Measurements from ENCODE around the gene MT1A.
"Not testable (repeated sequence)": the region's sequence is repeated elsewhere in the genome, so short reads cannot be mapped to it uniquely, and the experiment has no call there.

The MT1A gene

DNA sequence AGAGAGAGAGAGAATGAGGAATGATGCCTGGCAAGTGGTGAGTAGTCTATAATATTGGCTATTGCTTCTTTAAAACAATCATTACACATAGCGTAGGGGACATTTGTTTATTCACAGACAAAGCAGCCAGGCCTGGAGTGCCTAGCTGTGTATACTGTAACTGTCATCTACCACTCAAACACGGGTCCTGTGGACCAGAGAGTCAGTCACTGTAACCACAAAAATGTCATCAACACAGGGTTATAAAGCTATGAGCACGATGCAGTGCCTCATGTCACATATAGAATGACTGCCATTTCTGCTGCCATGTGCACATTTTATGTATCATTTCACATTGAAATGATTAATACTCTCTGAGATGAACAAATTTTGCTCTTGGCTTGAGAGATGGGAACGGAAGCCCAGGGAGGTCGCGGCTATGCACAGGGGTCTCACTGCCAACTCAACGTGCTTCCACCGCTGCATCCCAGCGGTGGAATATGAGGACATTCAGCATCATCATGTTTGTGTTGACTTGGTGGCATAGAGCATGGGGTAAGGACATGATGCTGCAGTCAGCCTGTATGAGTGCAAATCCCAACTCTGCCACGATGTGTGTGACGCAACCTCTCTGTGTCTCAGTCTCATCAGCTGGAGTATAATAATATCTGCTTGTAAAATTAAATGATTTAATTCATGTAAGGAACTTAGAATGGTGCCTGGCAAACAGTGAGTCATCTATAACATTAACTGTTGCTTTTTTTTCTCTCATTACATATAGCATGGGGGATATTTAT, 34.5 kb downstream of the MT1A start:
- DNase-seq: no peak
- H3K9me3 Mint-ChIP-seq: no peaks in the 10 kb centered on the region
- ATAC-seq: no peak
- H3K4me3 Mint-ChIP-seq: no peak overlapping the region
- H3K4me1 Mint-ChIP-seq: peaks cover 53% of the 10 kb centered on the region
- H3K27ac Mint-ChIP-seq: no peak overlapping the region
- peaks cover 41% of the 10 kb centered on the region for H3K27me3 Mint-ChIP-seq

- Mint-ChIP-seq H3K27ac (no peak overlapping the region), H3K4me1 (peaks cover 43% of the 10 kb centered on the region), H3K27me3 (peaks cover 32% of the 10 kb centered on the region), H3K4me3 (no peak overlapping the region), H3K9me3 (no peaks in the 10 kb centered on the region)
- ATAC-seq: peak; percentile 38
- DNase-seq: peak; percentile 38 to 39
Observed at GRCh38 chr16:56673921-56674320, 35.5 kb downstream of the MT1A start.

DNA sequence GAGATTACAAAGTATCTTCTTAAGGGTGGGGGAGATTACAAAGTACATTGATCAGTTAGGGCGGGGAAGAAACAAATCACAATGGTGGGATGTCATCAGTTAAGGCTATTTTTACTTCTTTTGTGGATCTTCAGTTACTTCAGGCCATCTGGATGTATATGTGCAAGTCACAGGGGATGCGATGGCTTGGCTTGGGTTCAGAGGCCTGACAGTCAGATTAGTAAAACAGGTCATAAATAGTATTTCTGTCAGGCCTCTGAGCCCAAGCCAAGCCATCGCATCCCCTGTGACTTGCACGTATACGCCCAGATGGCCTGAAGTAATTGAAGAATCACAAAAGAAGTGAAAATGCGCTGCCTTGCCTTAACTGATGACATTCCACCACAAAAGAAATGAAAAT, 36.1 kb downstream of the MT1A start:
- not testable (repeated sequence) for H3K27ac Mint-ChIP-seq, H3K9me3 Mint-ChIP-seq, H3K4me3 Mint-ChIP-seq, DNase-seq, ATAC-seq
- peaks cover 25% of the 10 kb centered on the region for H3K27me3 Mint-ChIP-seq
- peaks cover 37% of the 10 kb centered on the region for H3K4me1 Mint-ChIP-seq

DNA sequence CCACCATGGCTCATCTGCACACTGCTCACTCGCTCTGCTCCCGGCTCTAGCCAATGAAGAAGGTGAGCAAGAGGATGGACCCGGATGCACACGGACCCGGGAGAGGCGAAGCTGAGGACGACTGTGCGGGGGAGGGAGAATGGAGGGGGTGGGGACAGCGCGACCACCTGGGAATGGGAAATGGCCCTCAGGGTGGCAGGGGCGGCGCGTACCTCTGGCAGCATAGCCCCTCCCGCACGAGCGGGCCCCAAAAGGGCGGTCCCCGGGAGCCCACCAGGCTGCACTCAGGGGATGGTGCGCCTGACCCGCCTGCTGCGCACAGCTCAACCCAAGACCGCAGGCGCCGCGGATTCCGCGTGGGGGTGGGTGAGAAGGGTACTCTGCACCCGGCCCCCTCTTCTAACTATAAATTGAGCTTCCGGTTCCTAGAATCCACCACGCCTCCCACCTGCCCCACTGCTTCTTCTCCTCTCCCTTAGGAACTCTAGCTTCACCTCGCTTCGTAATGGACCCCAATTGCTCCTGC, 37.3 kb downstream of the MT1A start:
- peak overlapping the region; percentile 53 to 84 for H3K4me3 Mint-ChIP-seq
- DNase-seq (peak; percentile 53 to 65), ATAC-seq (peak; percentile 78)
- peaks cover 30% of the 10 kb centered on the region for H3K4me1 Mint-ChIP-seq
- H3K27me3 Mint-ChIP-seq: peaks cover 13% of the 10 kb centered on the region
- no peaks in the 10 kb centered on the region for H3K9me3 Mint-ChIP-seq
- H3K27ac Mint-ChIP-seq: peak overlapping the region; percentile 66 to 87

- no peaks in the 10 kb centered on the region for H3K9me3 Mint-ChIP-seq
- H3K27ac Mint-ChIP-seq: no peak overlapping the region
- no peaks in the 10 kb centered on the region for H3K27me3 Mint-ChIP-seq
- ATAC-seq: no peak
- H3K4me1 Mint-ChIP-seq: peaks cover 39% of the 10 kb centered on the region
- no peak for DNase-seq
- H3K4me3 Mint-ChIP-seq: no peak overlapping the region
Observed at GRCh38 chr16:56677474-56677873, 39.0 kb downstream of the MT1A start.

GRCh38 chr16:56679078-56679730, 40.7 kb downstream of the MT1A start:
- H3K27ac Mint-ChIP-seq: no peak overlapping the region
- H3K27me3 Mint-ChIP-seq: no peaks in the 10 kb centered on the region
- H3K4me3 Mint-ChIP-seq: no peak overlapping the region
- no peaks in the 10 kb centered on the region for H3K9me3 Mint-ChIP-seq
- ATAC-seq: no peak
- peaks cover 52% of the 10 kb centered on the region for H3K4me1 Mint-ChIP-seq
- no peak for DNase-seq

- no peak overlapping the region for H3K27ac Mint-ChIP-seq
- peaks cover 53% of the 10 kb centered on the region for H3K4me1 Mint-ChIP-seq
- H3K27me3 Mint-ChIP-seq: no peaks in the 10 kb centered on the region
- H3K4me3 Mint-ChIP-seq: no peak overlapping the region
- no peaks in the 10 kb centered on the region for H3K9me3 Mint-ChIP-seq
- ATAC-seq: peak; percentile 55
- peak in 1 of 2 donors; percentile 41 for DNase-seq
Observed at GRCh38 chr16:56679818-56680217, 41.4 kb downstream of the MT1A start.

DNA sequence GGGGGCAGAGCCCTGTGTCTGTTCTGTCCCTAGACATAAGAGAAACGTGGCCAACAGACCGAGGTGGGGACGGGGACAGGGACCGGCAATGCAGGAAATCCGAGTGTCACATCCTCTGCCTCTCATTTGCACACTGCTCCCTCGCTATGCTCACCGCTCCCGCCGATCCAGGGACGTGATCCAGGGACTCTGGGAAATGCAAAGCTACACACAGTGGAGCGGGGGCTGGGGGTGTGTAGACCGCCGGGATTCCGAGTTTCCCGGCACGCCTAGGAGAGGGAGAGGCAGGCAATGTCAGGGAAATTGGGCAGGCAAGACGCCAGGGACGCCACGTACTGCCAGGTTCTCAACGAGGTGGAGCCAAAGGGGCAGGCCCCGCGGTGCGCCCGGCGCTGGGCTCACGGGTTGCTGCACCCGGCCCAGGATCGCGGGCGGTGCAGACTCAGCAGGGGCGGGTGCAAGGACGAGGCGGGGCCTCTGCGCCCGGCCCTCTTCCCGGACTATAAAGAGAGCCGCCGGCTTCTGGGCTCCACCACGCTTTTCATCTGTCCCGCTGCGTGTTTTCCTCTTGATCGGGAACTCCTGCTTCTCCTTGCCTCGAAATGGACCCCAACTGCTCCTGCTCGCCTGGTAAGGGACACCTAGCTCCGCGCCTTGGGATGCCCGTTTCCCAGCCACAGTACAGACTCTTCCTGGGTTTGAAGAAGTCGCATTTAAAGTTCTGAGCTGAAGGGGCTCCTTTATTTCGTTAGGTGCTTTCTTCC, 43.7 kb downstream of the MT1A start, which contains the start of gene MT1X:
TSS of gene MT1X (plus strand) at position 532 of the 764 bp plus-strand sequence. CDS start at position 603, 71 bp downstream.
- Mint-ChIP-seq H3K4me3 (peak within 1 kb of the TSS; percentile 93 to 97), H3K27ac (peak within 1 kb of the TSS; percentile 94 to 99)

DNA sequence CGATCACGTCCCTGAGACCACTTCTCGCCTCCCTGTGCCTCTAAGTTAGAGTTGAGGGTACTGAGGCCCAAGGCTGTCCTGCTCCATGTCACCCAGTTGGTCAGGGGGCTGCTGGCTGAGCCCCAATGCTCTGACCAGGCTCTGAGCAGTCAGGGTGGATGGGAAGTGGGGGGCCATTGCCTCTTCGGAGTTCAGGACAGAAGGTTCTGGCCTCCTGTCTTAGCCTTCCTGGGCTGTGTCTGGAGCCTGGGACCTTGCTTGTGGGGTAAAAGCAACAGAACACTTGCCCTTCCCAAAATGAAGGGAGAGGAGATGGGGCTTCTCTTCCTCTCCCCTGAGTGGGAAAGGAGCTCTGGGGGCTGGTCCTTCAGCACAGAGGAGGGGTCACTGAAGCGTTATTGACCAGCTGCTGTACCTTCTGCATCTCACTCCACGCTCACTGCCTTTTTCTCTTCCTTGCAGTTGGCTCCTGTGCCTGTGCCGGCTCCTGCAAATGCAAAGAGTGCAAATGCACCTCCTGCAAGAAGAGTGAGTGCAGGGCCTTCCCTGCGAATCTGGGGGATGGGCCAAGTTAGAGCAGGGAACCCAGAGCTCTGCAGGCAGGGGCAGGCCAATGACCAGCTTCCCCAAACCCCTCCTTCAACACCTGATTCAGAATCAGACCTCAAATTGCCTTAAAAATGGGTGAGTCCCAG, 44.4 kb downstream of the MT1A start:
- H3K9me3 Mint-ChIP-seq: peaks cover 0 to 11% of the 10 kb centered on the region in 2 donors
- peak in 1 of 2 donors; percentile 29 for DNase-seq
- H3K27ac Mint-ChIP-seq: peak overlapping the region; percentile 94 to 99
- H3K4me1 Mint-ChIP-seq: peaks cover 29% of the 10 kb centered on the region
- no peaks in the 10 kb centered on the region for H3K27me3 Mint-ChIP-seq
- H3K4me3 Mint-ChIP-seq: peak overlapping the region; percentile 93 to 97
- ATAC-seq: peak; percentile 4

More for the DNA sequence above, 43.7 kb downstream of the MT1A start, which contains the start of gene MT1X:
- no peaks in the 10 kb centered on the region for H3K27me3 Mint-ChIP-seq
- H3K4me1 Mint-ChIP-seq: peaks cover 30% of the 10 kb centered on the region
- DNase-seq: peak; percentile 86 to 92
- H3K9me3 Mint-ChIP-seq: peaks cover 0 to 11% of the 10 kb centered on the region in 2 donors
- peak; percentile 99 for ATAC-seq

- ATAC-seq: no peak
- H3K9me3 Mint-ChIP-seq: peaks cover 0 to 11% of the 10 kb centered on the region in 2 donors
- H3K27ac Mint-ChIP-seq: peak overlapping the region in 1 of 2 donors; percentile 19
- DNase-seq: no peak
- peaks cover 29% of the 10 kb centered on the region for H3K4me1 Mint-ChIP-seq
- no peaks in the 10 kb centered on the region for H3K27me3 Mint-ChIP-seq
- peak overlapping the region; percentile 93 to 97 for H3K4me3 Mint-ChIP-seq
Observed at GRCh38 chr16:56683424-56684172, 45.1 kb downstream of the MT1A start.

DNA sequence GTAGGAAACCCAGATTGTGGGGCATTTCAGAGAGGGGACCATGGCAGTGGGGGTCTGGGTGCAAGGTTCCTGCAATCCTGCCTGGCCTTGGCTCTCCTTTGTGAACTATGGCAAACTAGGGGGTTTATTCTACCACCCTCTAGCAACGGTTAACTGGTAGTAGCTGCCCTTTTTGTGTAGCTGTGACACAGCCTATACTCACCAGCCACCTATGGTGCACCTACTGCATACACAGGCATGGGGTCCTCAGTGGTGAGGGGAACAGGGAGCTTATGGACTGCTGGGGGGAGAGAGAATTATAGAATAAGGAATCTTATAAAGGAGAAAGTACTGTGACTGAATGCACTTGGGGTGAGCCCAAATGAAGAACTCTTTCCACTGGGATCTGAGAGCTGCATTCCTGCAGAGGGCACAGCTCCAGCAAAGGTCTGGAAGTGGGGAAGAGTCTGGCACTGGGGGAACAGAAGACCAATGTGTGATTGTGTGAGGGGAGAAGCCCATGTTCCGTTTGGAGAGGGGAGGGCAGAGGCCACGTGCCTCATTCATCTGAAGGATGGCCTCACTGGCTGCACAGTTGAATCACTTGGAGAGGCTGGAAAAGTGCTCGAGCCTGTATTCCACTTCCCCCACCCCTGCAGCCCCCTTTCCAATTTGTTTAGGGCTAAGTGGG, 45.9 kb downstream of the MT1A start:
- Mint-ChIP-seq H3K4me1 (peaks cover 29% of the 10 kb centered on the region), H3K27ac (peak overlapping the region in 1 of 2 donors; percentile 51)
- ATAC-seq: no peak

GRCh38 chr16:56684926-56685590, 46.6 kb downstream of the MT1A start:
- Mint-ChIP-seq H3K27ac (no peak overlapping the region), H3K27me3 (no peaks in the 10 kb centered on the region), H3K4me1 (peaks cover 29% of the 10 kb centered on the region), H3K9me3 (peaks cover 0 to 11% of the 10 kb centered on the region in 2 donors), H3K4me3 (no peak overlapping the region)
- DNase-seq: no peak
- ATAC-seq: no peak

More for the DNA sequence above, 45.9 kb downstream of the MT1A start:
- H3K9me3 Mint-ChIP-seq: peaks cover 0 to 11% of the 10 kb centered on the region in 2 donors
- peak overlapping the region; percentile 93 to 97 for H3K4me3 Mint-ChIP-seq
- no peak for DNase-seq
- no peaks in the 10 kb centered on the region for H3K27me3 Mint-ChIP-seq

DNA sequence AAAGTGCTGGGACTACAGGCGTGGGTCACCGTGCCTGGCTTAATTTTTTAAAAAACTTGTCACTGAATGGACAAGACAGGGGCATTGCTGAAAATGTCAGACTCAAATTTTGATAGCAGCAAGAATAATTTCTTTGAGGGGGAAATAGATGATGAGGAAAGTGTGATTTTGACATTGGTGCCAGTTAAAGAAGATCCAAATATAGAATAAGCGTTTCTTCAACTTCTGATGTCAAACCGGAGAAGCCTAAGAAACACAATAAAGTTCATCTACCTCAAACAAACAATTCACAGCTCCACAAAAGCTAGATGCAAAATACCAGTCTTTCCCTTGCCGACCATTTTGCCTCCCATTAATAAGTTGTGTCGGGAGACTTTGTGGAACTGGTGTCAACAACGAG, 48.3 kb downstream of the MT1A start:
- Mint-ChIP-seq H3K4me1 (peaks cover 22% of the 10 kb centered on the region), H3K27me3 (no peaks in the 10 kb centered on the region), H3K27ac (no peak overlapping the region), H3K4me3 (no peak overlapping the region), H3K9me3 (peaks cover 0 to 11% of the 10 kb centered on the region in 2 donors)
- ATAC-seq (no peak), DNase-seq (no peak)
